Heart left ventricle (tissue), 16 donors: ENCODE results near the gene COA1. TPM values are rescaled to one million over a fixed set of nuclear protein-coding genes. Genes with fewer than 3 reads are reported as not detected.
"Not testable (repeated sequence)": the region's sequence is repeated elsewhere in the genome, so short reads cannot be mapped to it uniquely, and the experiment has no call there.

ENCODE experiments used
- ATAC-seq, 4 donors: fragments of 200-7000 bp; cut with Tn5 transposase; one replicate each; pipeline ENCODE4 v1.9.1; 2020 to 2022; ENCODE audit warnings: moderate library complexity in 4 of 4, mild to moderate bottlenecking in 3 of 4, moderate number of reproducible peaks in 1 of 4
- DNase-seq, 5 donors: peaks; one replicate each; pipeline ENCODE4 v3.0.0-alpha.2; 2020
- H3K27ac ChIP-seq, 12 donors: fragments of 200-600 bp; sonication (generic) in 4 of 12; one replicate each; pipeline versions ENCODE4 v1.5.0 to v1.8.0; 2016 to 2022; ENCODE audit warnings: mild to moderate bottlenecking in 2 of 12
- H3K27me3 ChIP-seq, 9 donors: fragments of 200-600 bp; sonication (generic) in 2 of 9; one replicate each; pipeline versions ENCODE4 v1.5.1 to v1.8.0; 2016 to 2022; ENCODE audit warnings: mild to moderate bottlenecking in 3 of 9
- H3K36me3 ChIP-seq, 9 donors: fragments of 200-600 bp; sonication (generic) in 2 of 9; one replicate each; pipeline versions ENCODE4 v1.5.0 to v1.8.0; 2018 to 2022; ENCODE audit warnings: mild to moderate bottlenecking in 2 of 9
- H3K4me1 ChIP-seq, 12 donors: fragments of 200-600 bp; sonication (generic) in 4 of 12; one replicate each; pipeline versions ENCODE4 v1.5.0 to v1.8.0; 2016 to 2022; ENCODE audit warnings: mild to moderate bottlenecking in 3 of 12
- H3K4me3 ChIP-seq, 12 donors: fragments of 200-600 bp; sonication (generic) in 4 of 12; one replicate each; pipeline versions ENCODE4 v1.5.0 to v1.8.0; 2017 to 2022; ENCODE audit warnings: mild to moderate bottlenecking in 9 of 12, moderate library complexity in 4 of 12
- H3K9me3 ChIP-seq, 12 donors: fragments of 200-600 bp; sonication (generic) in 4 of 12; one replicate each; pipeline versions ENCODE4 v1.5.0 to v1.8.0; 2016 to 2022; ENCODE audit warnings: mild to moderate bottlenecking in 1 of 12
- CTCF ChIP-seq, 12 donors: fragments of 200-600 bp; sonication (generic) in 4 of 12; IDR thresholded peaks; one replicate each; pipeline versions ENCODE4 v1.5.0 to v1.8.0; 2018 to 2022; ENCODE audit warnings: antibody characterized with exemption in 12 of 12, mild to moderate bottlenecking in 5 of 12
- POLR2A ChIP-seq, 2 donors: fragments of 450-650 bp; IDR thresholded peaks; one replicate each; pipeline ENCODE4 v1.6.1; 2017; ENCODE audit warnings: antibody characterized with exemption in 2 of 2, mild to moderate bottlenecking in 2 of 2, moderate library complexity in 2 of 2
- WGBS, 4 donors: extraction: QIAGEN DNeasy Blood & Tissue Kit in 2 of 4; methylation state at CpG; one replicate each; pipeline versions ENCODE4 v1.1.5 to v1.1.7; 2013 to 2018; 5-methylcytosine and 5-hydroxymethylcytosine counted together
- intact Hi-C, 10 donors: fragments of 100-400 bp; cut with DNase I; formaldehyde crosslinking; loops; one replicate each; pipeline versions ENCODE4 v1.11.1 to v1.14.2; 2022
- polyA plus RNA-seq, 2 donors: library from polyadenylated mRNA; stranded (reverse); fragments of 200-250 nt; gene quantifications; one replicate each; pipeline ENCODE4 v1.2.3, GENCODE V29; 2013
- total RNA-seq, 9 donors: library from RNA; depleted of rRNA in 2 of 9; stranded (reverse); fragments of >200 nt in 2 of 9; fragmentation: NEBNext Ultra II Directional in 3 of 9; extraction: Animal tissue kit (Norgen Biotek cat#: 25700) in 3 of 9; gene quantifications; one replicate each; pipeline versions ENCODE4 v1.1.0 to v1.2.4, GENCODE V29; 2016 to 2023
- donor health status: ischemic (EF 13 %, LVEDD 7.1; RV severe dilation, severe dysfunction).
- donor health status: healthy with polysubstance abuse.
- donor health status: DM: no; HTN: yes; CAD: no.
- donor health status: DM: no; HTN: no; CAD: no.
- donor health status: ischemic (EF 25% LVEDD 6.9; RV normal size, moderate dysfunction).
- donor health status: ischemic (EF 25% LVEDD 5.7; RV mildly dilated, moderate dysfunction).
- donor health status: healthy.
- donor health status: DM: yes; HTN: yes; CAD: no.
- donor health status: ischemic (EF 35%, LVEDD 5.7; RV mildly dilated, moderate dysfunction).
- donor health status: nonischemic (EF 11% LVEDD 7.7; RV severe dilation, severe dysfunction).
- donor health status: DM: yes; HTN: yes; CAD: no.
- donor health status: PGD.
- donor health status: ischemic (EF 29% LVEDD 5.4; RV normal size, mild dysfunction).
- donor health status: nonischemic (EF 23%, LVEDD 6.1; RV moderate dilation, normal function).

Gene COA1
- total and polyA plus RNA-seq, 11 donors = 57.5 to 81.2 (median 68.6) TPM

- Histone ChIP-seq H3K27ac (no peak overlapping the region), H3K9me3 (no peaks in the 10 kb centered on the region), H3K36me3 (peaks cover 0 to 10% (median 0%) of the 10 kb centered on the region in 9 donors), H3K27me3 (no peaks in the 10 kb centered on the region), H3K4me1 (peaks cover 0 to 8% (median under 1%) of the 10 kb centered on the region in 12 donors), H3K4me3 (no peak overlapping the region)
- no peak for DNase-seq
- intact Hi-C loops = no loop called here
- no peak for TF ChIP-seq POLR2A (IDR thresholded peaks at IDR 0.05)
- no peak for TF ChIP-seq CTCF (IDR thresholded peaks at IDR 0.05)
- 65 to 92% (median 86%) methylated on average over 2 of the region's 2 CpGs for WGBS, 4 donors
- no peak for ATAC-seq
Observed at GRCh38 chr7:43716598-43716997, 12.7 kb downstream of the COA1 start.

DNA sequence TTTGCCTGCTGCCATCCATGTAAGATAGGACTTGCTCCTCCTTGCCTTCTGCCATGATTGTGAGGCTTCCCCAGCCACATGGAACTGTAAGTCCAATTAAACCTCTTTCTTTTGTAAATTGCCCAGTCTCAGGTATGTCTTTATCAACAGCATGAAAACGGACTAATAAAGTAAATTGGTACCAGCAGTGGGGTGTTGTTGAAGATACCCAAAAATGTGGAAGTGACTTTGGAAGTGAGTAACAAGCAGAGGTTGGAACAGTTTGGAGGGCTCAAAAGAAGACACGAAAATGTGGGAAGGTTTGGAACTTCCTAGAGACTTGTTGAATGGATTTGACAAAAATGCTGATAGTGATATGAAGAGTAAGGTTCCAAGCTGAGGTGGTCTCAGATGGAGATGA is 13.4 kb downstream of the COA1 start:
- H3K27ac ChIP-seq, H3K27me3 ChIP-seq, H3K4me3 ChIP-seq, H3K9me3 ChIP-seq, DNase-seq, ATAC-seq, intact Hi-C loops: not testable (repeated sequence)
- WGBS, 4 donors = 97 to 98% (median 98%) methylated on average over 2 of the region's 2 CpGs
- Histone ChIP-seq H3K4me1 (peaks cover 0 to 10% (median under 1%) of the 10 kb centered on the region in 12 donors), H3K36me3 (peaks cover 0 to 10% (median 0%) of the 10 kb centered on the region in 9 donors)

DNA sequence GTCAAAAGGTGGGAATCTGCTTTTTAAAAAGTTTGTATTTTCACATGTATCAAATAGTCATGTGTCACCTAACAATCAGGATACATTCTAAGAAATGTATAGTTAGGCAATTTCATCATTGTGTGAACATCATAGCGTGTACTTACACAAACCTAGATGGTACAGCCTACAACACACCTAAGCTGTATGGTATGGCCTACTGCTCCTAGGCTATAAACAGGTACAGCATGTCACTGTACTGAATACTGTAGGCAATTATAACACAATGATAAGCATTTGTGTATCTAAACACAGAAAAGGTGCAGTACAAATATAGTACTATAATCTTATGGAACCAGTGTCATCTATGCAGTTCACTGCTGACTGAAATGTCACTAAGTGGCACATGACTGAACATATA is 17.8 kb downstream of the COA1 start:
- no peak for DNase-seq
- ATAC-seq = no peak
- Histone ChIP-seq H3K27ac (no peak overlapping the region), H3K4me1 (peaks cover 0 to 14% (median 5%) of the 10 kb centered on the region in 12 donors), H3K9me3 (no peaks in the 10 kb centered on the region), H3K4me3 (no peak overlapping the region), H3K27me3 (no peaks in the 10 kb centered on the region), H3K36me3 (peaks cover 0 to 10% (median 0%) of the 10 kb centered on the region in 9 donors)
- TF ChIP-seq POLR2A (IDR thresholded peaks at IDR 0.05) (no peak), CTCF (IDR thresholded peaks at IDR 0.05) (no peak)
- WGBS, 4 donors = 85 to 100% (median 97%) methylated on average over 1 of the region's 1 CpG
- intact Hi-C loops = no loop called here

DNA sequence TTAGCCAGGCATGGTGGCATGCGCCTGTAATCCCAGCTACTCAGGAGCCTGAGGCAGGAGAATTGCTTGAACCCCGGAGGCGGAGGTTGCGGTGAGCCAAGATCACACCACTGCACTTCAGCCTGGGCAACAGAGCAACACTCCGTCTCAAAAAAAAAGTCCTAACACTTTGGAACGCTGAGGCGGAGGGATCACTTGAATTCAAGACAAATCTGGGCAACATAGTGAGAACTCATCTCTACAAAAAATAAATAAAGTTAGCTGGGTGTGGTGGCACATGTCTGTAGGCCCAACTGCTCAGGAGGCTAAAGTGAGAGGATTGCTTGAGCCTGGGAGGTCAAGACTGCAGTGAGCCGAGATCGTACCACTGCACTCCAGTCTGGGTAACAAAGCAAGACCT is 21.3 kb downstream of the COA1 start:
- peaks cover 0 to 14% (median 5%) of the 10 kb centered on the region in 12 donors for H3K4me1 ChIP-seq
- not testable (repeated sequence) for H3K27ac ChIP-seq, H3K36me3 ChIP-seq, H3K4me3 ChIP-seq, H3K27me3 ChIP-seq, DNase-seq, ATAC-seq, H3K9me3 ChIP-seq
- intact Hi-C loops = loop anchor here in 3 of 10 donors (10.0 kb wide), 2 partner anchors 127 to 243 kb away; no protein-coding TSS in a partner anchor
- WGBS, 4 donors = 96 to 98% (median 97%) methylated on average over 9 of the region's 9 CpGs

GRCh38 chr7:43703573-43703972 is 25.8 kb downstream of the COA1 start:
- Histone ChIP-seq H3K36me3 (peaks cover 0 to 8% (median 0%) of the 10 kb centered on the region in 9 donors), H3K27ac (no peak overlapping the region), H3K4me1 (peaks cover 0 to 19% (median 2%) of the 10 kb centered on the region in 12 donors), H3K9me3 (no peaks in the 10 kb centered on the region), H3K4me3 (no peak overlapping the region), H3K27me3 (no peaks in the 10 kb centered on the region)
- 88 to 97% (median 91%) methylated on average over 1 of the region's 1 CpG for WGBS, 4 donors
- ATAC-seq (no peak), DNase-seq (no peak)
- TF ChIP-seq CTCF (IDR thresholded peaks at IDR 0.05) = no peak
- no peak for TF ChIP-seq POLR2A (IDR thresholded peaks at IDR 0.05)
- intact Hi-C loops = loop anchor here in 5 of 10 donors (2.0 to 10.0 kb wide), 4 partner anchors 56 to 239 kb away; partner anchors contain the start of gene STK17A (in 1 of the 5)
